BLaER1 treated with 17β-estradiol and CSF1 and Interleukin-3, amounts not matched to agents 10 nM and 100 nM (cell line): Measurements from ENCODE around the gene TRAF4.

Experiments
- H3K27ac ChIP-seq, 11 experiments: shearing (Covaris generic); formaldehyde crosslinking; 2 replicates each; pipeline ENCODE4 v1.8.1; 2022
- H3K27me3 ChIP-seq, 11 experiments: shearing (Covaris generic); formaldehyde crosslinking; 2 replicates each; pipeline ENCODE4 v1.8.1; 2022
- H3K36me3 ChIP-seq, 11 experiments: shearing (Covaris generic); formaldehyde crosslinking; 2 replicates each; pipeline ENCODE4 v1.8.1; 2022
- H3K4me1 ChIP-seq, 10 experiments: shearing (Covaris generic); formaldehyde crosslinking; 2 replicates each; pipeline ENCODE4 v1.8.1; 2022
- H3K4me2 ChIP-seq, 11 experiments: shearing (Covaris generic); formaldehyde crosslinking; 2 replicates each; pipeline ENCODE4 v1.8.1; 2022
- H3K4me3 ChIP-seq, 10 experiments: shearing (Covaris generic); formaldehyde crosslinking; 2 replicates each; pipeline ENCODE4 v1.8.1; 2022
- H3K9ac ChIP-seq, 11 experiments: shearing (Covaris generic); formaldehyde crosslinking; 2 replicates each; pipeline ENCODE4 v1.8.1; 2022
- H3K9me3 ChIP-seq, 11 experiments: shearing (Covaris generic); formaldehyde crosslinking; replicated peaks in 1 of 11; 2 replicates each; pipeline ENCODE4 v1.8.1; 2022
- H4K20me1 ChIP-seq, 11 experiments: shearing (Covaris generic); formaldehyde crosslinking; 2 replicates each; pipeline ENCODE4 v1.8.1; 2022
- Cebpa-rat ChIP-seq, 11 experiments: shearing (Covaris generic); IDR thresholded peaks; 2 replicates each; pipeline ENCODE4 v1.8.1; 2022

TRAF4 gene

GRCh38 chr17:28796062-28796461, 52.3 kb downstream of the TRAF4 start:
- TF ChIP-seq Cebpa-rat (IDR thresholded peaks at IDR 0.05) = no peak

More at GRCh38 chr17:28796062-28796461, 52.3 kb downstream of the TRAF4 start:
- Histone ChIP-seq H3K27ac (no peak overlapping the region), H3K4me2 (no peak overlapping the region), H3K4me3 (no peak overlapping the region), H3K36me3 (peaks cover 8 to 71% (median 22%) of the 10 kb centered on the region in 11 experiments; a peak in 18 of 22 replicates), H3K27me3 (no peaks in the 10 kb centered on the region), H3K4me1 (peaks cover 0 to 14% (median 0%) of the 10 kb centered on the region in 10 experiments; a peak in 5 of 20 replicates), H3K9me3 (no peaks in the 10 kb centered on the region), H4K20me1 (peaks cover 28 to 88% (median 66%) of the 10 kb centered on the region in 11 experiments; a peak in 19 of 22 replicates), H3K9ac (no peak overlapping the region)
